Endothelial cell of umbilical vein (primary cell): ENCODE data around the gene TMTC1. TPM values are rescaled to one million over a fixed set of nuclear protein-coding genes. Genes with fewer than 3 reads are reported as not detected.

ENCODE experiments used
- BruUV-seq: library from RNA; stranded (reverse); fragments of 400-500 nt; replicated peaks from 2 replicates; lab custom pipeline; 2021; lab: Mats Ljungman, UMichigan
- CTCF ChIA-PET: fragments of 300-600, 350-600 bp; sonication (Branson Sonifier 250); formaldehyde crosslinking; loops from one replicate; lab custom pipeline; 2021; ENCODE audit warnings: antibody characterized with exemption, inconsistent platforms; lab: Charles Lee
- POLR2A ChIA-PET: fragments of 300-600, 350-600 bp; sonication (Branson Sonifier 250); formaldehyde crosslinking; loops from one replicate; lab custom pipeline; 2021; ENCODE audit warnings: antibody characterized with exemption, inconsistent platforms; lab: Charles Lee
- DNase-seq: peaks from one replicate; pipeline ENCODE4 v3.0.0-alpha.2; 2011; ENCODE audit warnings: low read depth, low spot score
- FAIRE-seq: peaks from 2 replicates; lab custom pipeline; 2011; peaks lifted over from hg19 to GRCh38; lab: Jason Lieb, UNC
- H2AFZ ChIP-seq: 2 replicates; pipeline ENCODE4 v1.6.0; 2012; ENCODE audit warnings: low read depth, low read length, control low read depth, inconsistent platforms
- H3K27ac ChIP-seq: 2 replicates; pipeline ENCODE4 v1.5.1; 2011; ENCODE audit warnings: low read depth, mild to moderate bottlenecking, control low read depth, low read length, moderate library complexity; ENCODE audit not compliant: insufficient read depth
- H3K27me3 ChIP-seq, 2 experiments: 2 replicates each; pipeline versions ENCODE4 v1.6.0 to v1.6.1; 2011; ENCODE audit warnings: low read length in 2 of 2, mixed read lengths in 1 of 2; ENCODE audit not compliant: control insufficient read depth in 2 of 2, insufficient read depth in 2 of 2
- H3K36me3 ChIP-seq, 2 experiments: 2 replicates in 1 of 2; 3 replicates in 1 of 2; pipeline ENCODE4 v1.5.1; 2011; ENCODE audit warnings: low read length in 2 of 2, mild to moderate bottlenecking in 1 of 2, moderate library complexity in 1 of 2; ENCODE audit not compliant: control insufficient read depth in 2 of 2, insufficient read depth in 2 of 2; ENCODE audit errors: extremely low read depth in 1 of 2
- H3K4me1 ChIP-seq: 3 replicates; pipeline ENCODE4 v1.5.1; 2011; ENCODE audit warnings: mild to moderate bottlenecking, low read length; ENCODE audit not compliant: control insufficient read depth, insufficient read depth; ENCODE audit errors: extremely low read depth
- H3K4me2 ChIP-seq: 2 replicates; pipeline ENCODE4 v1.6.1; 2011; ENCODE audit warnings: low read length, control low read depth, mixed read lengths; ENCODE audit not compliant: insufficient read depth
- H3K4me3 ChIP-seq, 3 experiments: fragments of 200-600 bp in 1 of 3; sonication (generic), shearing (Covaris generic) in 1 of 3; replicated peaks in 1 of 3; 2 replicates each; pipeline ENCODE4 v1.5.1; 2011 to 2016; ENCODE audit warnings: control low read depth in 3 of 3, low read length in 3 of 3, mild to moderate bottlenecking in 2 of 3, inconsistent platforms in 1 of 3, low read depth in 1 of 3, moderate library complexity in 1 of 3; ENCODE audit not compliant: insufficient read depth in 1 of 3
- H3K79me2 ChIP-seq: 2 replicates; pipeline ENCODE4 v1.6.0; 2012; ENCODE audit warnings: low read length, inconsistent platforms; ENCODE audit not compliant: control insufficient read depth, insufficient read depth
- H3K9ac ChIP-seq: replicated peaks from 2 replicates; pipeline ENCODE3; 2011; ENCODE audit warnings: low read length, control low read depth; ENCODE audit not compliant: insufficient read depth; ENCODE audit errors: extremely low read depth
- H3K9me1 ChIP-seq: replicated peaks from 3 replicates; pipeline ENCODE4 v1.6.0; 2011; ENCODE audit warnings: mild to moderate bottlenecking, low read length; ENCODE audit not compliant: control insufficient read depth, insufficient read depth; ENCODE audit errors: extremely low read depth
- H3K9me3 ChIP-seq: replicated peaks from 2 replicates; pipeline ENCODE4 v1.5.1; 2012; ENCODE audit warnings: low read length, inconsistent platforms; ENCODE audit not compliant: control insufficient read depth, insufficient read depth
- H4K20me1 ChIP-seq: replicated peaks from 2 replicates; pipeline ENCODE3; 2011; ENCODE audit warnings: mild to moderate bottlenecking, low read length; ENCODE audit not compliant: control insufficient read depth, insufficient read depth; ENCODE audit errors: extremely low read depth
- EZH2 ChIP-seq: IDR thresholded peaks from 2 replicates; pipeline ENCODE4 v1.6.1; 2012; ENCODE audit warnings: borderline replicate concordance, low read depth, mild to moderate bottlenecking, moderate library complexity, low read length, inconsistent platforms; ENCODE audit not compliant: severe bottlenecking
- FOS ChIP-seq: IDR thresholded peaks from 2 replicates; pipeline ENCODE4 v1.6.1; 2011; ENCODE audit warnings: mild to moderate bottlenecking, low read length, moderate library complexity, borderline replicate concordance; ENCODE audit not compliant: insufficient read depth
- JUN ChIP-seq: IDR thresholded peaks from 2 replicates; pipeline ENCODE4 v1.6.1; 2011; ENCODE audit warnings: borderline replicate concordance, low read depth; ENCODE audit not compliant: insufficient read length, insufficient read depth
- POLR2A ChIP-seq: IDR thresholded peaks from 2 replicates; pipeline ENCODE4 v1.6.1; 2012; ENCODE audit warnings: low read depth, mild to moderate bottlenecking, control low read depth, low read length
- POLR2AphosphoS5 ChIP-seq: IDR thresholded peaks from 2 replicates; pipeline ENCODE4 v1.6.1; 2012; ENCODE audit warnings: low read depth, mild to moderate bottlenecking, control low read depth, low read length, moderate library complexity; ENCODE audit not compliant: insufficient read depth
- dilution Hi-C: fragments of 300-500 bp; cut with MboI; formaldehyde crosslinking; loops from one replicate; pipeline ENCODE4 v1.15.0; 2019; ENCODE audit warnings: low sequenced_read_pairs; ENCODE audit not compliant: extremely low pct_ligation_motif_present
- intact Hi-C: fragments of 100-400 bp; cut with micrococcal nuclease; formaldehyde crosslinking; loops from one replicate; pipeline ENCODE4 v1.10.0; 2022
- polyA plus RNA-seq, 4 experiments: library from polyadenylated mRNA; depleted of rRNA in 3 of 4; stranded (reverse) in 3 of 4; unstranded in 1 of 4; fragments of >200 nt; gene quantifications; 2 replicates each; pipeline versions ENCODE4 v1.2.1 to v1.2.3, GENCODE V29; 2011 to 2012; ENCODE audit warnings: missing spikeins in 1 of 4
- total RNA-seq: library from RNA; stranded (reverse); gene quantifications from 2 replicates; pipeline ENCODE4 v1.2.3, GENCODE V29; 2021
- TF ChIP-seq, protein P1 (sequence below): IDR thresholded peaks from 2 replicates; pipeline ENCODE4 v1.6.1; 2011; ENCODE audit not compliant: insufficient read depth, insufficient read length

TMTC1 gene
- total and polyA plus RNA-seq, 2 donors (not counting 3 experiments of a cell fraction or from before 2014, with no cell fraction given): 5.4 to 5.9 TPM

DNA sequence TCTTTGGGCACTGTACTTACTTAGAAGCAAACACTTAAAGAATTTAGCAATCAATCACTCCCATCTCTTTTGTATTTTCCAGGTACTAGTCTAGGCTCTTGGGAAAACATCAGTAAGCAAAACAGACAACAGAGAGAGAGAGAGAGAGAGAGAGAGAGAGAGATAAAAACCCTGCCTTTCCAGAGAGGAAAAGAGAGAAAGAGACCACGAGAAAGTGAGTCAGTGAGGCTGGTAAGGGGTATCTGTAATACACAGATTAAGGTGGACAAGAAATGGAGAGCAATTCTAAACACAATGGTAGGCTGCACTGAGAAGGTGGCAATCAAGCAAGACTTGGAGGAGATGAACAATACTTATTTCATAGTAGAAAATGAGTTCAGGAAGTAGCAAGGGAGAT lies 166.3 kb downstream of the TMTC1 start:
- H2AFZ ChIP-seq: no peak overlapping the region
- no peak for TF ChIP-seq JUN
- TF ChIP-seq FOS: no peak
- TF ChIP-seq POLR2AphosphoS5: no peak
- no peak for TF ChIP-seq EZH2
- TF ChIP-seq, protein P1, sequence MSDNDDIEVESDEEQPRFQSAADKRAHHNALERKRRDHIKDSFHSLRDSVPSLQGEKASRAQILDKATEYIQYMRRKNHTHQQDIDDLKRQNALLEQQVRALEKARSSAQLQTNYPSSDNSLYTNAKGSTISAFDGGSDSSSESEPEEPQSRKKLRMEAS: no peak
- H3K27ac ChIP-seq: no peak overlapping the region
- FAIRE-seq: no peak
- H3K9me3 ChIP-seq: no peaks in the 10 kb centered on the region
- POLR2A ChIA-PET: no interaction called here
- no peak for DNase-seq
- dilution Hi-C loops: no loop called here
- no peak overlapping the region for H3K4me3 ChIP-seq
- H3K4me2 ChIP-seq: no peak overlapping the region
- no peaks in the 10 kb centered on the region for H3K27me3 ChIP-seq
- H4K20me1 ChIP-seq: no peaks in the 10 kb centered on the region
- CTCF ChIA-PET: no interaction called here
- intact Hi-C loops: no loop called here
- no peaks in the 10 kb centered on the region for H3K4me1 ChIP-seq
- no peak overlapping the region for H3K9ac ChIP-seq
- no peaks in the 10 kb centered on the region for H3K36me3 ChIP-seq
- no peaks in the 10 kb centered on the region for H3K9me1 ChIP-seq
- no TSS peak for BruUV-seq
- no peaks in the 10 kb centered on the region for H3K79me2 ChIP-seq

DNA sequence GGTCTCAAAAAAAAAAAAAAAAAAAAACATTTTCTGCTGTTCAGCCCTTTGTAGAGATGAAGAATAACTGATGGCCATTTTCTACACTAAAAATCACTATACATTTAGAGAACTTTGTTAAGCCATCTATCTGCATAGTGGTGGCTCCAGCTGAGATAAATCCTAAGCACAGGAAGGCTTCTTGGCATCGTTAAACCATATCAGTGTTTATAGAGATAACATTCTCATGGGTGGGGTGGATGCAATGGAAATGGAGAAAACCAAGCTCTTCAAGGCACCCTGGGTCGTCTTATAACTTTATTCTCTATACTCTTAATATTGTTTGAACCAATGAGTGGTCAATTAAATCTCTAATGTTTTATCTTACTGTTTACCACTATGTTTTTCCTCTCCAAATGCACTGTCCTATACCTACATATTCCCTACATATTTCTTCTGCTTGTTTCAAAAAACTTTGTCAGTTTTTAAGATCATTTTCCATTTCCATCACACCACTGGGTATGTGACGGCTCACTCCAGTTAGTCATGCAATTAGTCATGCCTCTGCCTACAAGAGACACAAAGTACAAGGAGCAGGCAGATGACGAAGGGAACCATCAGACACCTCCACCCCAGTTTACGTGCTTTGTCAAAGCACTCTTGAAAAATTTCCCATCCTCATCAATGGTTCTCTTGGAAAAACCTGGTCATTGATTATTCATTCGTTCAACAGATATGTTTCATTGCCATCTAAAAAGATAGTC lies 166.9 kb downstream of the TMTC1 start:
- Histone ChIP-seq H3K79me2 (no peaks in the 10 kb centered on the region), H3K4me1 (no peaks in the 10 kb centered on the region), H3K9me1 (no peaks in the 10 kb centered on the region), H3K4me3 (no peak overlapping the region), H3K9ac (no peak overlapping the region), H3K27me3 (no peaks in the 10 kb centered on the region), H3K4me2 (no peak overlapping the region), H3K27ac (no peak overlapping the region), H2AFZ (no peak overlapping the region), H3K36me3 (no peaks in the 10 kb centered on the region), H4K20me1 (no peaks in the 10 kb centered on the region), H3K9me3 (no peaks in the 10 kb centered on the region)
- ChIA-PET POLR2A (no interaction called here), CTCF (no interaction called here)
- FAIRE-seq (no peak), DNase-seq (peak; percentile 29)
- TF ChIP-seq JUN (peak; percentile 13), POLR2A (no peak), FOS (peak; percentile 71)
- intact Hi-C loops (no loop called here), dilution Hi-C loops (no loop called here)
- BruUV-seq: no TSS peak
